CD4-positive, alpha-beta T cell (primary cell): ENCODE measurements around the gene CLTCL1. TPM values are rescaled to one million over a fixed set of nuclear protein-coding genes. Genes with fewer than 3 reads are reported as not detected.

Experiments used
- ATAC-seq: fragments of 200-7000 bp; cut with Tn5 transposase; one replicate; pipeline ENCODE4 v1.10.0; 2022; ENCODE audit warnings: mild to moderate bottlenecking; ENCODE audit not compliant: poor library complexity
- CTCF ChIA-PET: fragments of 350-600 bp; sonication (Branson Sonifier 250); formaldehyde crosslinking; loops from one replicate; lab custom pipeline; 2021; ENCODE audit warnings: antibody characterized with exemption, inconsistent platforms; lab: Charles Lee
- POLR2A ChIA-PET: fragments of 350-600 bp; sonication (Branson Sonifier 250); formaldehyde crosslinking; loops from one replicate; lab custom pipeline; 2021; ENCODE audit warnings: antibody characterized with exemption, inconsistent platforms; lab: Charles Lee
- DNase-seq, 14 experiments: peaks; one replicate each; pipeline ENCODE4 v3.0.0-alpha.2; 2013 to 2020; ENCODE audit warnings: mixed read lengths in 2 of 14
- H3K27ac ChIP-seq, 2 donors: one replicate each; pipeline versions ENCODE4 v1.5.1 to v1.7.0; 2013; ENCODE audit warnings: low read length in 2 of 2, low read depth in 1 of 2, mild to moderate bottlenecking in 1 of 2
- H3K27me3 ChIP-seq, 2 experiments: 1 replicate in 1 of 2; 2 replicates in 1 of 2; pipeline versions ENCODE4 v1.6.1 to v1.7.0; 2013; ENCODE audit warnings: low read length in 2 of 2, control low read depth in 1 of 2, mild to moderate bottlenecking in 1 of 2, moderate library complexity in 1 of 2; ENCODE audit not compliant: insufficient read depth in 2 of 2, control insufficient read depth in 1 of 2
- H3K36me3 ChIP-seq: one replicate; pipeline ENCODE4 v1.6.1; 2013; ENCODE audit warnings: low read length, control low read depth; ENCODE audit not compliant: insufficient read depth
- H3K4me1 ChIP-seq: one replicate; pipeline ENCODE4 v1.6.1; 2013; ENCODE audit warnings: low read length, control low read depth; ENCODE audit not compliant: insufficient read depth
- H3K4me3 ChIP-seq: one replicate; pipeline ENCODE4 v1.5.1; 2013; ENCODE audit warnings: mild to moderate bottlenecking, low read length, moderate library complexity
- H3K9me3 ChIP-seq, 2 experiments: 1 replicate in 1 of 2; 2 replicates in 1 of 2; pipeline versions ENCODE4 v1.6.1 to v1.7.0; 2013; ENCODE audit warnings: low read length in 2 of 2, mild to moderate bottlenecking in 2 of 2, control low read depth in 1 of 2, moderate library complexity in 1 of 2; ENCODE audit not compliant: control insufficient read depth in 1 of 2, insufficient read depth in 1 of 2
- H3K27ac Mint-ChIP-seq: one replicate; pipeline ENCODE4 v1.8.0; 2020; ENCODE audit warnings: mixed read lengths
- H3K27me3 Mint-ChIP-seq: one replicate; pipeline ENCODE4 v1.8.0; 2021; ENCODE audit warnings: mixed read lengths
- H3K36me3 Mint-ChIP-seq: one replicate; pipeline ENCODE4 v1.8.0; 2021; ENCODE audit warnings: low read depth, mixed read lengths
- H3K4me1 Mint-ChIP-seq: one replicate; pipeline ENCODE4 v1.8.0; 2021; ENCODE audit warnings: low read depth, mixed read lengths
- H3K4me3 Mint-ChIP-seq: one replicate; pipeline ENCODE4 v1.8.0; 2020; ENCODE audit warnings: mild to moderate bottlenecking, mixed read lengths
- H3K9me3 Mint-ChIP-seq: one replicate; pipeline ENCODE4 v1.8.0; 2020; ENCODE audit warnings: mixed read lengths
- intact Hi-C, 2 experiments: fragments of 100-400 bp; cut with DNase I in 1 of 2; cut with micrococcal nuclease in 1 of 2; formaldehyde crosslinking; loops; one replicate each; pipeline versions ENCODE4 v1.15.1 to v1.9.0; 2023 to 2025; cut with DNase I, micrococcal nuclease
- total RNA-seq, 174 experiments: library from RNA in 2 of 174; stranded (reverse) in 2 of 174; gene quantifications; one replicate each; pipeline ENCODE4 v1.2.3 and lab custom pipeline; 2021 to 2026
- TF ChIP-seq, protein P1 (sequence below): fragments of 200-600 bp; IDR thresholded peaks from one replicate; pipeline ENCODE4 v1.8.0; 2022; ENCODE audit warnings: antibody characterized with exemption, mild to moderate bottlenecking

The CLTCL1 gene
- total RNA-seq, 2 experiments from 2014 or later = 0.52 to 1.5 TPM

GRCh38 chr22:19207401-19207808, 84.1 kb downstream of the CLTCL1 start:
- no peaks in the 10 kb centered on the region for H3K9me3 ChIP-seq
- intact Hi-C loops = no loop called here
- no peak overlapping the region for H3K4me3 ChIP-seq
- H3K27ac ChIP-seq = no peak overlapping the region
- ChIA-PET POLR2A (no interaction called here), CTCF (no interaction called here)
- ATAC-seq = no peak
- Mint-ChIP-seq H3K4me3 (no peak overlapping the region), H3K27ac (no peak overlapping the region), H3K36me3 (no peaks in the 10 kb centered on the region), H3K4me1 (no peaks in the 10 kb centered on the region), H3K9me3 (no peaks in the 10 kb centered on the region), H3K27me3 (peaks cover 26% of the 10 kb centered on the region)
- peaks cover 0 to 10% of the 10 kb centered on the region in 2 experiments for H3K27me3 ChIP-seq
- no peak for DNase-seq
- TF ChIP-seq, protein P1, sequence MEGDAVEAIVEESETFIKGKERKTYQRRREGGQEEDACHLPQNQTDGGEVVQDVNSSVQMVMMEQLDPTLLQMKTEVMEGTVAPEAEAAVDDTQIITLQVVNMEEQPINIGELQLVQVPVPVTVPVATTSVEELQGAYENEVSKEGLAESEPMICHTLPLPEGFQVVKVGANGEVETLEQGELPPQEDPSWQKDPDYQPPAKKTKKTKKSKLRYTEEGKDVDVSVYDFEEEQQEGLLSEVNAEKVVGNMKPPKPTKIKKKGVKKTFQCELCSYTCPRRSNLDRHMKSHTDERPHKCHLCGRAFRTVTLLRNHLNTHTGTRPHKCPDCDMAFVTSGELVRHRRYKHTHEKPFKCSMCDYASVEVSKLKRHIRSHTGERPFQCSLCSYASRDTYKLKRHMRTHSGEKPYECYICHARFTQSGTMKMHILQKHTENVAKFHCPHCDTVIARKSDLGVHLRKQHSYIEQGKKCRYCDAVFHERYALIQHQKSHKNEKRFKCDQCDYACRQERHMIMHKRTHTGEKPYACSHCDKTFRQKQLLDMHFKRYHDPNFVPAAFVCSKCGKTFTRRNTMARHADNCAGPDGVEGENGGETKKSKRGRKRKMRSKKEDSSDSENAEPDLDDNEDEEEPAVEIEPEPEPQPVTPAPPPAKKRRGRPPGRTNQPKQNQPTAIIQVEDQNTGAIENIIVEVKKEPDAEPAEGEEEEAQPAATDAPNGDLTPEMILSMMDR = no peak
- H3K4me1 ChIP-seq = no peaks in the 10 kb centered on the region
- no peaks in the 10 kb centered on the region for H3K36me3 ChIP-seq

DNA sequence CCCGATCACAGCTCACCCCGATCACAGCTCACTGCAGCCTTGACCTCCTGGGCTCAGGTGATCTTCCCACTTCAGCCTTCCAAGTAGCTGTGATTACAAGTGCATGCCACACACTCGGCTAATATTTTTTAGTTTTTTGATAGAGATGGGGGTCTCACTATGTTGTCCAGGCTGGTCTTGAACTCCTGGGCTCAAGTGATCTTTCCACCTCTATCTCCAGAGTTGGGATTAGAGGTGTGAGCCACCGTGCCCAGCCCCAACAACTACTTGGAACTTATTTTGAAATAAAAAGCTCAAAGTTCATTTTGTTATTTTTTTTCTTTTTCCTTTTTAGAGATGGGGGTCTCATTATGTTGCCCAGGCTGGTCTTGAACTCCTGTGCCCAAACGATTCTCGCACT, 85.2 kb downstream of the CLTCL1 start:
- DNase-seq (no peak), ATAC-seq (no peak)
- Histone ChIP-seq H3K4me3 (no peak overlapping the region), H3K36me3 (no peaks in the 10 kb centered on the region), H3K27ac (no peak overlapping the region), H3K27me3 (peaks cover 0 to 10% of the 10 kb centered on the region in 2 experiments), H3K4me1 (no peaks in the 10 kb centered on the region), H3K9me3 (no peaks in the 10 kb centered on the region)
- TF ChIP-seq, protein P1 = no peak
- ChIA-PET CTCF (no interaction called here), POLR2A (no interaction called here)
- Mint-ChIP-seq H3K4me3 (no peak overlapping the region), H3K27ac (no peak overlapping the region), H3K27me3 (peaks cover 23% of the 10 kb centered on the region), H3K9me3 (no peaks in the 10 kb centered on the region), H3K4me1 (no peaks in the 10 kb centered on the region), H3K36me3 (no peaks in the 10 kb centered on the region)
- intact Hi-C loops = no loop called here

- Mint-ChIP-seq H3K4me1 (no peaks in the 10 kb centered on the region), H3K27ac (no peak overlapping the region), H3K27me3 (peaks cover 17% of the 10 kb centered on the region), H3K4me3 (no peak overlapping the region), H3K9me3 (no peaks in the 10 kb centered on the region), H3K36me3 (no peaks in the 10 kb centered on the region)
- Histone ChIP-seq H3K27me3 (peaks cover 0 to 1% of the 10 kb centered on the region in 2 experiments), H3K4me3 (no peak overlapping the region), H3K27ac (no peak overlapping the region), H3K9me3 (no peaks in the 10 kb centered on the region), H3K36me3 (no peaks in the 10 kb centered on the region), H3K4me1 (no peaks in the 10 kb centered on the region)
- no peak for DNase-seq
- CTCF ChIA-PET = no interaction called here
- TF ChIP-seq, protein P1 = no peak
- intact Hi-C loops = no loop called here
- POLR2A ChIA-PET = no interaction called here
- ATAC-seq = no peak
Observed at GRCh38 chr22:19204640-19205039, 86.9 kb downstream of the CLTCL1 start.
